Lower leg skin (tissue), 4 donors: Measurements from ENCODE around the gene DNAH1. TPM values are rescaled to one million over a fixed set of nuclear protein-coding genes. Genes with fewer than 3 reads are reported as not detected.

Experiments
- DNase-seq, 2 donors: peaks; one replicate each; pipeline ENCODE4 v3.0.0-alpha.2; 2019; ENCODE audit warnings: low spot score in 2 of 2
- H3K4me3 ChIP-seq: fragments of 200-600 bp; sonication (generic); 2 replicates; pipeline ENCODE4 v1.5.1; 2017; ENCODE audit warnings: mild to moderate bottlenecking, low read depth; ENCODE audit not compliant: poor library complexity, severe bottlenecking
- CTCF ChIP-seq, 3 donors: fragments of 450-650 bp; IDR thresholded peaks; one replicate each; pipeline ENCODE4 v1.5.1; 2016; ENCODE audit warnings: antibody characterized with exemption in 3 of 3, mild to moderate bottlenecking in 3 of 3, moderate library complexity in 2 of 3
- POLR2A ChIP-seq, 2 donors: fragments of 450-650 bp; IDR thresholded peaks; one replicate each; pipeline ENCODE4 v1.6.1; 2016 to 2017; ENCODE audit warnings: antibody characterized with exemption in 2 of 2, mild to moderate bottlenecking in 1 of 2, moderate library complexity in 1 of 2
- WGBS, 2 donors: methylation state at CpG; one replicate each; pipeline ENCODE4 v1.1.5; 2018; 5-methylcytosine and 5-hydroxymethylcytosine counted together
- intact Hi-C: fragments of 100-400 bp; cut with DNase I; formaldehyde crosslinking; loops from one replicate; pipeline ENCODE4 v1.15.0; 2023; ENCODE audit warnings: low total_unique reads
- total RNA-seq, 4 donors: library from RNA; depleted of rRNA; stranded (reverse); fragments of >200 nt; gene quantifications; one replicate each; pipeline ENCODE4 v1.1.0, GENCODE V29; 2016

Gene DNAH1
- total RNA-seq, 4 donors from 2014 or later, result 2.0 to 5.9 (median 5.0) TPM

- TF ChIP-seq CTCF (IDR thresholded peaks at IDR 0.05) (no peak), POLR2A (IDR thresholded peaks at IDR 0.05) (no peak)
These were observed 10.2 kb upstream of the DNAH1 start for GRCh38 chr3:52305926-52306325.

GRCh38 chr3:52306978-52307377 lies 9.1 kb upstream of the DNAH1 start:
- intact Hi-C loops, result loop anchor here (5.0 kb wide), 1 partner anchor 80 kb away; no protein-coding TSS in a partner anchor
- no peak for DNase-seq
- H3K4me3 ChIP-seq, result no peak overlapping the region
- 75 to 100% methylated on average over 3 to 4 of the region's 4 CpGs for WGBS, 2 donors
- TF ChIP-seq CTCF (IDR thresholded peaks at IDR 0.05), result no peak
- no peak for TF ChIP-seq POLR2A (IDR thresholded peaks at IDR 0.05)

More at GRCh38 chr3:52305926-52306325, 10.2 kb upstream of the DNAH1 start:
- no peak overlapping the region for H3K4me3 ChIP-seq
- 94 to 100% methylated on average over 5 of the region's 5 CpGs for WGBS, 2 donors
- intact Hi-C loops, result loop anchor here (5.0 kb wide), 1 partner anchor 81 kb away; no protein-coding TSS in a partner anchor
- DNase-seq, result no peak

GRCh38 chr3:52308308-52308707 lies 7.8 kb upstream of the DNAH1 start:
- intact Hi-C loops, result loop anchor here (5.0 kb wide), 1 partner anchor 79 kb away; no protein-coding TSS in a partner anchor
- no peak for DNase-seq
- H3K4me3 ChIP-seq, result no peak overlapping the region
- WGBS, 2 donors, result 74 to 79% methylated on average over 1 of the region's 1 CpG
- no peak for TF ChIP-seq CTCF (IDR thresholded peaks at IDR 0.05)
- no peak for TF ChIP-seq POLR2A (IDR thresholded peaks at IDR 0.05)

GRCh38 chr3:52310861-52311575 lies 5.1 kb upstream of the DNAH1 start:
- no peak for DNase-seq
- H3K4me3 ChIP-seq, result no peak overlapping the region
- TF ChIP-seq CTCF (IDR thresholded peaks at IDR 0.05) (no peak), POLR2A (IDR thresholded peaks at IDR 0.05) (no peak)
- intact Hi-C loops, result no loop called here
- 82 to 86% methylated on average over 9 of the region's 9 CpGs for WGBS, 2 donors

- DNase-seq, result no peak
- intact Hi-C loops, result no loop called here
- no peak overlapping the region for H3K4me3 ChIP-seq
- WGBS, 2 donors, result 84 to 95% methylated on average over 4 to 6 of the region's 9 CpGs
- no peak for TF ChIP-seq POLR2A (IDR thresholded peaks at IDR 0.05)
- no peak for TF ChIP-seq CTCF (IDR thresholded peaks at IDR 0.05)
These were observed 4.5 kb upstream of the DNAH1 start for GRCh38 chr3:52311576-52312119.
